ENCODE measurements around the gene SLC5A5.

SLC5A5 gene

DNA sequence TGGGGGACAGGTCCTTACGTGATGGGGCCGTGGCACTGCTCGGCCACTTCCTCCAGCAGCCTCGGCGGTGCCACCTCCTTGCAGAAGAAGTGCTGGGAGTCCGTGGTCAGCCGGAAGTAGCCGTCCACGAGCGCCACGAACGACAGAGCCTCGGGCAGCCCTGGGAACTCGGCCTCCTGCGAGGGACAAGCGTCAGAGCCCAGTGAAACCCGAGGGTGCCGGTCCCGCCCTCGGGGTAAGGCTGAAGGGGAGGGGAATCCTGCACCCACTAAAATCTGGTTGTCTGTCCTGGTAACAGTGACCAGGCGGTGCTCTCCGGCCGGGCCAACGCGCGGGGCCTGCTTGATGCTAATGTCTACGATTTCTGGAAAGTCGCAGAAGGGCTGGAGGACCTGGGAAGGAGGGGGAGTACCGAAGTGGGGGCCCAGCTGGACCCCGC, 30.4 kb upstream of the SLC5A5 start:
- TF ChIP-seq, protein P1, sequence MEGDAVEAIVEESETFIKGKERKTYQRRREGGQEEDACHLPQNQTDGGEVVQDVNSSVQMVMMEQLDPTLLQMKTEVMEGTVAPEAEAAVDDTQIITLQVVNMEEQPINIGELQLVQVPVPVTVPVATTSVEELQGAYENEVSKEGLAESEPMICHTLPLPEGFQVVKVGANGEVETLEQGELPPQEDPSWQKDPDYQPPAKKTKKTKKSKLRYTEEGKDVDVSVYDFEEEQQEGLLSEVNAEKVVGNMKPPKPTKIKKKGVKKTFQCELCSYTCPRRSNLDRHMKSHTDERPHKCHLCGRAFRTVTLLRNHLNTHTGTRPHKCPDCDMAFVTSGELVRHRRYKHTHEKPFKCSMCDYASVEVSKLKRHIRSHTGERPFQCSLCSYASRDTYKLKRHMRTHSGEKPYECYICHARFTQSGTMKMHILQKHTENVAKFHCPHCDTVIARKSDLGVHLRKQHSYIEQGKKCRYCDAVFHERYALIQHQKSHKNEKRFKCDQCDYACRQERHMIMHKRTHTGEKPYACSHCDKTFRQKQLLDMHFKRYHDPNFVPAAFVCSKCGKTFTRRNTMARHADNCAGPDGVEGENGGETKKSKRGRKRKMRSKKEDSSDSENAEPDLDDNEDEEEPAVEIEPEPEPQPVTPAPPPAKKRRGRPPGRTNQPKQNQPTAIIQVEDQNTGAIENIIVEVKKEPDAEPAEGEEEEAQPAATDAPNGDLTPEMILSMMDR (IDR thresholded peaks at IDR 0.05; ENCODE audit: control extremely low read depth, extremely low read depth, low read depth, missing control alignments) = no peak
- no peak for DNase-seq (ENCODE audit: extremely low spot score)
- ChIA-PET CTCF (interaction anchor here (0.6 kb wide), 1 partner anchor 79 kb away, joined by 3 read pairs; no protein-coding TSS in a partner anchor), POLR2A (no interaction called here)

DNA sequence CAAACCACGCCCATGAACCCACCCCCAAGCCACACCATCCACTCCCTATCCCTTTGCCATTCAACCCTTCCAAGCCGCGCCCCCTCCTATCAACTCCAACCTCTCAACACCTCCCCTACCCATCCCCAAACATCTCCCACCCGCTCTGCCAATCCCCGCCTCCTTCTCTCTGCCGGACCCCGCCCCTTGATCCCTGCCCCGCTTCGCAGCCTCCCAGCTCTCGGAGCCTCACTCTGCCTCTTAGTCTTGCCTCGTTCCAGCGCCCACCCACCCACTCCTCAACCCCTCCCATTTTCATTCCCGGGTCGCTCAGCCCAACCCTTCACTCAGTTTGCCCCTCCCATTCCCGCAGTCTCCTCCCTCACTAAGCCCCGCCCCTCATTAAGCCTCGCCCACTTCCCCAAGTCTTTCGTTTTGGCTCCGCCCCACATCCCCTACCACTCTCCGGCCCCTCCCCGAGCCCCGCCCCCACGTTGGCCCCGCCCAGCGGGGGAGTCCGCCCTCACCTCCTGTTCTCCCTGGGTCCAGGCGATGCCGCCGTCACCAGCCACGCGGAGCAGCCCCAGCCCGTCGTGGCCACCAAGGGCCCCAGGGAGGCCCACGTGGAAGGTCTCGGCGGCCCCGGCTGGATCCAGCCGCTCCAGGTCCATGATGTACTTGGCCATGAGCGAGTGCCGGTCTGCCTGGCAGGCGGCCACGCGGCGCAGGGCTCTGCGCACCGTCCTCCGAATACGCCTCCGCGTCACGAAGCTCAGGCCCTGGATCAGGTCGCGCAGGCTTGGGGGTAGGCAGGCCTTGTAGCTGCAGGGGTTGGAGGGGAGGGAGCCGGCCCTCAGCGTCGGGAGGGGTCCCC, 29.7 kb upstream of the SLC5A5 start:
- ChIA-PET POLR2A (no interaction called here), CTCF (interaction anchor here (0.6 kb wide), 1 partner anchor 79 kb away, joined by 3 read pairs; no protein-coding TSS in a partner anchor)
- peak; percentile 53 for DNase-seq (ENCODE audit: extremely low spot score)
- TF ChIP-seq, protein P1 (IDR thresholded peaks at IDR 0.05; ENCODE audit: control extremely low read depth, extremely low read depth, low read depth, missing control alignments) = no peak

DNA sequence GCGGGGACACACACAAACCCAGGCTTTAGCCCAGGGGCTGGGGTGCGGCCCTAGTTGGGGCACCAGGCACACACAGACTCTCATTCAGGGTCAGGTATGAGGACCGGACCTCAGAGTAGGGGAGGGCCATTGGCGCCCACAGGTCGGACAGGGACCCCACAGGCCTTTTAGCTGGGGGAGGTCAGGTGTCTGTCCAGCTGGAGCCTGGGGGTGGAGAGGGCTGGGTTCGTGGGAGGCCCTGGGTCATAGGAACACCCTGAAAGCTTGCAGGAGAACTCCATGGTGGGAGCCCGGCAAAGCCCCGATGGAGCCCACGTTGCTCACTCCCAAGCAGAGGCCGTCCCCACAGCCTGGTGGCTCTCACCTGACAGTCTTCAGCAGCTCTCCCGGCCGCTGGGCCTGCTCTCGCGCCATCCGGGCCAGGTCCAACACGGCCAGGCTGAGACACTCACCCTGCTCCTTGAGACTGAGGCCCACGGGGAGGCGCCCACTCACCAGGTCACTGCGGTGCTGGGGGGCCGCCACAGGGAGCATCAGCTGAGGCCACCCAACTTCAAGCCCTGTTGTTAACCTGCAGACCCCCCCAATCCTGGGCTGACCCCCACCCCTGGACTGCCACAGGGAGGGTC, 29.0 kb upstream of the SLC5A5 start:
- DNase-seq (ENCODE audit: extremely low spot score) = no peak
- TF ChIP-seq, protein P1 (IDR thresholded peaks at IDR 0.05; ENCODE audit: control extremely low read depth, extremely low read depth, low read depth, missing control alignments) = no peak
- ChIA-PET CTCF (no interaction called here), POLR2A (no interaction called here)

DNA sequence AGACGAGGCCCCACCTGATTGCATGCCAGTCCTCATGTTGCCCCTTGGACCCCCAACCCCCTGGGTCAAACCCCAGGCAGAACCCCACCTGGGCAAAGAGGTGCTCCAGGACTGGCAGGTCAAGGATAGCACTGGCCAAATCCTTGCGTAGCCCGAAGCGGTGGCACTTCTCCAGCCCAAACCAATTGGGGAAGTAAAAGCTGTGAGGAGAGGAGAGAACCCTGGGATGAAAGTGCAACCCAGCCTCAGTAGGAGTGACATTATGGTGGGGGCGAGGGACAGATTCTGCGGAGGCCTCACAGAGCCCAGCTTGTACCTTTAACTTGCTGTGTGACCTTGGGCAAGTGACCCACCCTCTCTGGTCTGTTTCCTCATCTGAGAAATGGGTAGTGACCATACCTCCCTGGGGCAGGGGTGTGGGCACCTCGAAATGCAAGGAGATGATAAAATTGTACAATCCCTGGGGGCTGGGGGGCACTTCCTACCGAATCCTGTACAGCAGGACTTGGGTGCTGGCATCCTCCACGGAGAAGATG, 28.4 kb upstream of the SLC5A5 start:
- TF ChIP-seq, protein P1 (IDR thresholded peaks at IDR 0.05; ENCODE audit: control extremely low read depth, extremely low read depth, low read depth, missing control alignments) = no peak
- no peak for DNase-seq (ENCODE audit: extremely low spot score)
- ChIA-PET CTCF (interaction anchor here (0.8 to 1.2 kb wide), 3 partner anchors 12 to 347 kb away, joined by 3 read pairs; no protein-coding TSS in a partner anchor), POLR2A (no interaction called here)

DNA sequence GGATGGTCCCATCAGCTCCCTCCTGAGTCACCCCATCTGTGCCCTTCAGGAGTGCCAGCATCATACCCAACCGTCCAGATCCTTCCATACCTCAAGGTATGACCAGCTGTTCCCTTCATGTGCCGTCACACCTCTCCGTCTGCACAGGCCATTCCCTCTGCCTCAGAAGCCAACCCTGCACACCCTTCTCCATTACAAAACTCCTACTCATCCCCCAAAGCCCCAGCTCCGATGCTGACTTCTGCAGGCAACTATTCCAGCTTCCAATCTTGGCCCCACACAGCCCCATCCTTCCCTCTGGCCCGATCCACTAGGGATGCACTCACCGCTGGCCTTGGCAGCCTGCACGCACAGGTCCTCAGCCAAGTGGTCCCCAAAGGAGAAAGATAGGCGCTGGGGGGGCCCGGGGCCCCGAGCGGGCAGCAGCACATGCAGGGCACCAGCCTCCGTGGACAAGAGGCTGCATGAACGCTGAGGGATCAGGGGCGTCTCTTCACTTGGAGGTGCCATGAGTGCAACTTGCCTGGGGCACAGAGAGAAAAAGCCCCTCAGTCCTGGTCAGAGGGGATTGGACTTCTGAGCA, 27.7 kb upstream of the SLC5A5 start:
- no peak for DNase-seq (ENCODE audit: extremely low spot score)
- TF ChIP-seq, protein P1 (IDR thresholded peaks at IDR 0.05; ENCODE audit: control extremely low read depth, extremely low read depth, low read depth, missing control alignments) = no peak
- ChIA-PET CTCF (interaction anchor here (0.8 to 1.2 kb wide), 3 partner anchors 11 to 348 kb away, joined by 3 read pairs; no protein-coding TSS in a partner anchor), POLR2A (no interaction called here)

DNA sequence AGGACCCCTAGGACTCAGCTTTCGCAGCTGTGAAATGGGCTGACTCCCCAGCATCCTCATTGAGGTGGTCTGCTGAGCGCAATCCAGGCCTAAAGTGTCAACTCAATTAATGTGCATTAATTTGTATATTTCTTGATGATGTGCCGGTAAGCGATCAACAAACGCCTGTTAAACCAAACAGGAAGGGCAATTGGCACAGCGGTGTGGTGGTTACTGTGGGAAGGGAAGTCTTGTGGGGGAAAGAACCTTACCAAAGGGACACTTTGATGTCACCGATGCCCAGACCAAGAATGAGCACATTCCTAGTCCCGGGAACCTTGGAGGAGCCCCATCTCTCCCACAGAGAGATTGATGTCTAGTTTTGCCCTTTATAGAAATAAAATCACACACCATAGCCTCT, 25.6 kb upstream of the SLC5A5 start:
- no peak for DNase-seq (ENCODE audit: extremely low spot score)
- ChIA-PET POLR2A (interaction anchor here (0.5 to 0.8 kb wide), 2 partner anchors 13 to 329 kb away, joined by 4 to 5 read pairs; no protein-coding TSS in a partner anchor), CTCF (interaction anchor here (0.7 to 1.6 kb wide), 4 partner anchors 9 to 86 kb away, joined by 3 to 8 read pairs (median 5); partner anchors contain the start of genes CCDC124 and RPL18A)
- TF ChIP-seq, protein P1 (IDR thresholded peaks at IDR 0.05; ENCODE audit: control extremely low read depth, extremely low read depth, low read depth, missing control alignments) = no peak

Measured in GM10248 (cell line).